Measurements from ENCODE around the gene FOXC1.

Gene FOXC1

GRCh38 chr6:1626481-1626880 lies 16.8 kb downstream of the FOXC1 start:
- TF ChIP-seq, protein P1, sequence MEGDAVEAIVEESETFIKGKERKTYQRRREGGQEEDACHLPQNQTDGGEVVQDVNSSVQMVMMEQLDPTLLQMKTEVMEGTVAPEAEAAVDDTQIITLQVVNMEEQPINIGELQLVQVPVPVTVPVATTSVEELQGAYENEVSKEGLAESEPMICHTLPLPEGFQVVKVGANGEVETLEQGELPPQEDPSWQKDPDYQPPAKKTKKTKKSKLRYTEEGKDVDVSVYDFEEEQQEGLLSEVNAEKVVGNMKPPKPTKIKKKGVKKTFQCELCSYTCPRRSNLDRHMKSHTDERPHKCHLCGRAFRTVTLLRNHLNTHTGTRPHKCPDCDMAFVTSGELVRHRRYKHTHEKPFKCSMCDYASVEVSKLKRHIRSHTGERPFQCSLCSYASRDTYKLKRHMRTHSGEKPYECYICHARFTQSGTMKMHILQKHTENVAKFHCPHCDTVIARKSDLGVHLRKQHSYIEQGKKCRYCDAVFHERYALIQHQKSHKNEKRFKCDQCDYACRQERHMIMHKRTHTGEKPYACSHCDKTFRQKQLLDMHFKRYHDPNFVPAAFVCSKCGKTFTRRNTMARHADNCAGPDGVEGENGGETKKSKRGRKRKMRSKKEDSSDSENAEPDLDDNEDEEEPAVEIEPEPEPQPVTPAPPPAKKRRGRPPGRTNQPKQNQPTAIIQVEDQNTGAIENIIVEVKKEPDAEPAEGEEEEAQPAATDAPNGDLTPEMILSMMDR (IDR thresholded peaks at IDR 0.05; ENCODE audit: insufficient read depth, low read length, missing control alignments), result no peak
- DNase-seq (ENCODE audit: low read depth, low spot score), result no peak
- CTCF ChIA-PET, result interaction anchor here (1.0 to 6.3 kb wide), 4 partner anchors 11 to 30 kb away, joined by 3 to 31 read pairs (median 3); no protein-coding TSS in a partner anchor
- no peak overlapping the region for H3K4me3 ChIP-seq (ENCODE audit: low read depth, low read length)
- POLR2A ChIA-PET, result no interaction called here

- TF ChIP-seq, protein P1 (IDR thresholded peaks at IDR 0.05; ENCODE audit: insufficient read depth, low read length, missing control alignments), result no peak
- POLR2A ChIA-PET, result no interaction called here
- CTCF ChIA-PET, result interaction anchor here (1.5 to 6.3 kb wide), 2 partner anchors 16 to 59 kb away, joined by 5 to 31 read pairs; no protein-coding TSS in a partner anchor
- no peak overlapping the region for H3K4me3 ChIP-seq (ENCODE audit: low read depth, low read length)
- DNase-seq (ENCODE audit: low read depth, low spot score), result no peak
Observed at GRCh38 chr6:1627827-1628560, 18.3 kb downstream of the FOXC1 start.

DNA sequence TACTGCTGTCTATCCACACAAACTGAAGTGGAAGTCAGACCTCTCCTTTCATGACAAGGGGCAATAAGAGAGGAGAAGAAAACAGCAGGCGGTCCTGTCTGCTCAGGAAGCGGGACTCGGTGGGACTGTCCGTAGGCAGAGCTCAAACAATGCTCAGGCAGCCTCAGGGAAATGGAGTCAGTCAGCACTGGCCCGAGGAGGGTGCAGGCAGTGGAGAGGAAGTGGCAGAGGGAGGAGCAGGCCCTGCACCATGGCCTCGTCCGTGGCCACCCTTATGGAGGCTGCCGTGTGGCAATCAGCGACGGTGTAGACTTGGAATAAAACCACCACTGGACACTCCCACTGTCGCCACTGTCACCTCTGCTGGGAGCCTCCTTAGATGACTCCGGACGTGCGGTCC lies 19.6 kb downstream of the FOXC1 start:
- POLR2A ChIA-PET, result no interaction called here

DNA sequence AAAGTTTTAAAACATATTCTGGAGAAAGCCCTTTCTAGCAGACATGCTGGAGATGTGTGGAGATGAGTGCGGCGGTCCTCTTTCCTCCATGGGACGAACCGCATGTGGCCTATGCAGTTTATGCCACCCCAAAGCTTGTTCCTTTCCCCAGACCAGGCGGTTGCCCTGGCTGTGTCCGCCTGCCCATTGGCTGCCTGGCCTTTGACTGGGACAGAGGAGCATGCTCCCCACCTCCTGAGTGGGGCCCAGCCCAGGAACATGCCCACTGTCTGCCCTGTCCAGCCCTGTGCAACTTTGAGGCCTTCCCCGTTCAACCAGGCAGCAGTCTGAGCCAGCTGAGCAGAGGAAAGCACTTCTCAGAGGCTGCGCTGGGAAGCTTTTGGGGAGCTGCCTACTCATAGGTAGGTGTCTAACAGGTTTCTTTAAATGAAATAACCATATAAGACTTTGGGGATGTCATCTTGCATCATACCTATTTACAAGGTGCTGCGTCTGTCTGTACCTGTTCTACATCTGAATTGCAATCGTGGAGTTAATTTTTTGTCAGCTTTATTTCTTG lies 20.6 kb downstream of the FOXC1 start:
- no peak overlapping the region for H3K4me3 ChIP-seq (ENCODE audit: low read depth, low read length)
- CTCF ChIA-PET, result interaction anchor here (1.2 kb wide), 2 partner anchors 15 to 34 kb away, joined by 3 to 5 read pairs; no protein-coding TSS in a partner anchor
- no peak for DNase-seq (ENCODE audit: low read depth, low spot score)
- TF ChIP-seq, protein P1 (IDR thresholded peaks at IDR 0.05; ENCODE audit: insufficient read depth, low read length, missing control alignments), result no peak
- POLR2A ChIA-PET, result interaction anchor here (0.7 kb wide), 1 partner anchor 527 kb away, joined by 3 read pairs; no protein-coding TSS in a partner anchor

More for the DNA sequence above, 19.6 kb downstream of the FOXC1 start:
- H3K4me3 ChIP-seq (ENCODE audit: low read depth, low read length), result no peak overlapping the region
- TF ChIP-seq, protein P1 (IDR thresholded peaks at IDR 0.05; ENCODE audit: insufficient read depth, low read length, missing control alignments), result no peak
- DNase-seq (ENCODE audit: low read depth, low spot score), result no peak
- CTCF ChIA-PET, result interaction anchor here (0.9 to 6.3 kb wide), 3 partner anchors 18 to 57 kb away, joined by 3 to 31 read pairs (median 5); no protein-coding TSS in a partner anchor

GRCh38 chr6:1630771-1631217 lies 21.1 kb downstream of the FOXC1 start:
- ChIA-PET CTCF (interaction anchor here (1.2 kb wide), 2 partner anchors 14 to 34 kb away, joined by 3 to 5 read pairs; no protein-coding TSS in a partner anchor), POLR2A (interaction anchor here (0.7 kb wide), 1 partner anchor 527 kb away, joined by 3 read pairs; no protein-coding TSS in a partner anchor)
- no peak overlapping the region for H3K4me3 ChIP-seq (ENCODE audit: low read depth, low read length)
- DNase-seq (ENCODE audit: low read depth, low spot score), result no peak
- TF ChIP-seq, protein P1 (IDR thresholded peaks at IDR 0.05; ENCODE audit: insufficient read depth, low read length, missing control alignments), result no peak

DNA sequence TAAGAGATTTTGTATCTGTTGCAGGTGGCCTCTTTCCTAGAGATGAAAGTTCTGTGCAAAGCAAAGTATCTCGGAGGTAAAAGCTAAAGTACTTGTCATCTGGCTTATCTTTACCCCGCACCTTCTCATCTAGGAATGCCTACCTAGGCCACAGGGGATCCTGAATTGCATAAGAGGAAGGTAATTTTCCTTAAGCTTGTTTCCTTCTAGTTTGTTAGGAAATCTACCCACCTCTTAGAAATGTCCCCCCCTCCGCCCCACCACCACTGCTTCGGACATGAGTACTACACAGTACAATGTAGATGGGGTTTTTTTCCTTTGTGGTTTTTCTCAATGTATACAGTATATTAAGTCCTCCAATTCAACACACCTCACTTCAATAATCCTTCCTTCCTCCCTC lies 21.5 kb downstream of the FOXC1 start:
- ChIA-PET CTCF (interaction anchor here (1.2 kb wide), 2 partner anchors 14 to 35 kb away, joined by 3 to 5 read pairs; no protein-coding TSS in a partner anchor), POLR2A (no interaction called here)
- no peak for DNase-seq (ENCODE audit: low read depth, low spot score)
- TF ChIP-seq, protein P1 (IDR thresholded peaks at IDR 0.05; ENCODE audit: insufficient read depth, low read length, missing control alignments), result no peak
- H3K4me3 ChIP-seq (ENCODE audit: low read depth, low read length), result no peak overlapping the region
